RWPE1 (cell line): ENCODE data around the gene MARCHF4.

Experiments used
- CTCF ChIA-PET: fragments of 350-600 bp; sonication (Branson Sonifier 250); formaldehyde crosslinking; extraction: SDS; loops from one replicate; lab custom pipeline; 2021; lab: Yijun Ruan, JAX
- POLR2A ChIA-PET: fragments of 400-600 bp; formaldehyde crosslinking; extraction: SDS; loops from one replicate; lab custom pipeline; 2020; ENCODE audit warnings: antibody characterized with exemption; ENCODE audit not compliant: low non-redundant PET; lab: Yijun Ruan, JAX
- DNase-seq: peaks from one replicate; pipeline ENCODE4 v3.0.0; 2012; ENCODE audit warnings: low spot score
- H3K27ac ChIP-seq: fragments of 450-650 bp; 2 replicates; pipeline ENCODE4 v1.5.1; 2017
- CTCF ChIP-seq: fragments of 450-650 bp; conservative IDR thresholded peaks from 2 replicates; pipeline ENCODE4 v1.5.1; 2017; ENCODE audit warnings: low read depth, mild to moderate bottlenecking

The MARCHF4 gene

GRCh38 chr2:216345846-216346245 is 26.4 kb downstream of the MARCHF4 start:
- DNase-seq, result no peak

GRCh38 chr2:216344950-216345300 is 27.4 kb downstream of the MARCHF4 start:
- POLR2A ChIA-PET, result no interaction called here
- CTCF ChIA-PET, result no interaction called here
- H3K27ac ChIP-seq, result no peak overlapping the region
- no peak for TF ChIP-seq CTCF
- no peak for DNase-seq

More at GRCh38 chr2:216345846-216346245, 26.4 kb downstream of the MARCHF4 start:
- CTCF ChIA-PET, result no interaction called here
- POLR2A ChIA-PET, result no interaction called here
- no peak overlapping the region for H3K27ac ChIP-seq
- no peak for TF ChIP-seq CTCF

GRCh38 chr2:216344206-216344949 is 27.9 kb downstream of the MARCHF4 start:
- TF ChIP-seq CTCF, result no peak
- no peak for DNase-seq
- CTCF ChIA-PET, result no interaction called here
- POLR2A ChIA-PET, result no interaction called here
- H3K27ac ChIP-seq, result no peak overlapping the region

- H3K27ac ChIP-seq, result no peak overlapping the region
- no peak for DNase-seq
- CTCF ChIA-PET, result no interaction called here
- POLR2A ChIA-PET, result no interaction called here
- TF ChIP-seq CTCF, result no peak
Measured at GRCh38 chr2:216343221-216343980, 28.9 kb downstream of the MARCHF4 start.

GRCh38 chr2:216341121-216341520 is 31.2 kb downstream of the MARCHF4 start:
- ChIA-PET CTCF (no interaction called here), POLR2A (no interaction called here)
- no peak for DNase-seq
- no peak for TF ChIP-seq CTCF
- peak overlapping the region; percentile 62 for H3K27ac ChIP-seq

- peak overlapping the region; percentile 62 for H3K27ac ChIP-seq
- TF ChIP-seq CTCF, result no peak
- DNase-seq, result no peak
- ChIA-PET POLR2A (no interaction called here), CTCF (interaction anchor here (0.7 kb wide), 1 partner anchor 94 kb away, joined by 5 read pairs; no protein-coding TSS in a partner anchor)
Measured at GRCh38 chr2:216340280-216340631, 32.0 kb downstream of the MARCHF4 start.
